ENCODE results near the gene SHISAL1.

Gene SHISAL1

GRCh38 chr22:44357966-44358465, 45.3 kb upstream of the SHISAL1 start:
- no peak for TF ChIP-seq CTCF (IDR thresholded peaks at IDR 0.05; ENCODE audit: low read length)
- Histone ChIP-seq H3K79me2 (ENCODE audit: insufficient read depth, low read length) (no peaks in the 10 kb centered on the region), H3K27me3 (ENCODE audit: insufficient read depth, low read length) (no peaks in the 10 kb centered on the region), H3K9me2 (ENCODE audit: low read depth, low read length) (no peaks in the 10 kb centered on the region), H3K9me3 (ENCODE audit: low read length) (no peaks in the 10 kb centered on the region), H3F3A (ENCODE audit: insufficient read depth, low read length) (no peaks in the 10 kb centered on the region), H3K36me3 (ENCODE audit: insufficient read depth, low read length) (no peaks in the 10 kb centered on the region), H3K4me2 (ENCODE audit: low read length) (no peak overlapping the region), H3K4me1 (ENCODE audit: insufficient read depth, low read length, severe bottlenecking) (no peaks in the 10 kb centered on the region), H2AFZ (ENCODE audit: low read length) (no peak overlapping the region), H3K4me3 (ENCODE audit: low read depth, low read length, poor library complexity, severe bottlenecking) (no peak overlapping the region), H3K27ac (ENCODE audit: low read depth, low read length, poor library complexity, severe bottlenecking) (no peak overlapping the region), H4K20me1 (ENCODE audit: insufficient read depth, low read length) (no peaks in the 10 kb centered on the region), H3K9ac (ENCODE audit: low read length) (no peak overlapping the region)

GRCh38 chr22:44357296-44357965, 44.7 kb upstream of the SHISAL1 start:
- no peaks in the 10 kb centered on the region for H3K79me2 ChIP-seq (ENCODE audit: insufficient read depth, low read length)
- H3K9me3 ChIP-seq (ENCODE audit: low read length) = no peaks in the 10 kb centered on the region
- H3F3A ChIP-seq (ENCODE audit: insufficient read depth, low read length) = no peaks in the 10 kb centered on the region
- TF ChIP-seq EZH2 (IDR thresholded peaks at IDR 0.05; ENCODE audit: borderline replicate concordance, low read length) = no peak
- no peak for TF ChIP-seq CTCF (IDR thresholded peaks at IDR 0.05; ENCODE audit: low read length)
- H3K36me3 ChIP-seq (ENCODE audit: insufficient read depth, low read length) = no peaks in the 10 kb centered on the region
- H3K9me2 ChIP-seq (ENCODE audit: low read depth, low read length) = no peaks in the 10 kb centered on the region
- H3K4me3 ChIP-seq (ENCODE audit: low read depth, low read length, poor library complexity, severe bottlenecking) = no peak overlapping the region
- no peaks in the 10 kb centered on the region for H3K4me1 ChIP-seq (ENCODE audit: insufficient read depth, low read length, severe bottlenecking)
- H2AFZ ChIP-seq (ENCODE audit: low read length) = no peak overlapping the region
- no peak overlapping the region for H3K9ac ChIP-seq (ENCODE audit: low read length)
- H4K20me1 ChIP-seq (ENCODE audit: insufficient read depth, low read length) = no peaks in the 10 kb centered on the region
- H3K27ac ChIP-seq (ENCODE audit: low read depth, low read length, poor library complexity, severe bottlenecking) = no peak overlapping the region
- H3K27me3 ChIP-seq (ENCODE audit: insufficient read depth, low read length) = no peaks in the 10 kb centered on the region
- no peak overlapping the region for H3K4me2 ChIP-seq (ENCODE audit: low read length)

- Histone ChIP-seq H3F3A (ENCODE audit: insufficient read depth, low read length) (no peaks in the 10 kb centered on the region), H3K4me2 (ENCODE audit: low read length) (no peak overlapping the region), H3K79me2 (ENCODE audit: insufficient read depth, low read length) (no peaks in the 10 kb centered on the region), H3K9me3 (ENCODE audit: low read length) (no peaks in the 10 kb centered on the region), H2AFZ (ENCODE audit: low read length) (no peak overlapping the region), H3K9ac (ENCODE audit: low read length) (no peak overlapping the region), H3K9me2 (ENCODE audit: low read depth, low read length) (no peaks in the 10 kb centered on the region), H3K4me1 (ENCODE audit: insufficient read depth, low read length, severe bottlenecking) (no peaks in the 10 kb centered on the region), H3K4me3 (ENCODE audit: low read depth, low read length, poor library complexity, severe bottlenecking) (no peak overlapping the region), H4K20me1 (ENCODE audit: insufficient read depth, low read length) (no peaks in the 10 kb centered on the region), H3K27ac (ENCODE audit: low read depth, low read length, poor library complexity, severe bottlenecking) (no peak overlapping the region), H3K27me3 (ENCODE audit: insufficient read depth, low read length) (no peaks in the 10 kb centered on the region), H3K36me3 (ENCODE audit: insufficient read depth, low read length) (no peaks in the 10 kb centered on the region)
- no peak for TF ChIP-seq EZH2 (IDR thresholded peaks at IDR 0.05; ENCODE audit: borderline replicate concordance, low read length)
- no peak for TF ChIP-seq CTCF (IDR thresholded peaks at IDR 0.05; ENCODE audit: low read length)
Measured at GRCh38 chr22:44355716-44356070, 42.9 kb upstream of the SHISAL1 start.
